H9 (cell line): Measurements from ENCODE around the gene R3HDM4. TPM values are rescaled to one million over a fixed set of nuclear protein-coding genes. Genes with fewer than 3 reads are reported as not detected.

ENCODE experiments used
- DNase-seq: peaks from one replicate; pipeline ENCODE4 v3.0.0-alpha.2; 2017
- H2AFZ ChIP-seq: one replicate; pipeline ENCODE4 v1.6.1; 2013; ENCODE audit warnings: mild to moderate bottlenecking, low read length, control low read depth, moderate library complexity
- H2AK5ac ChIP-seq: 2 replicates; pipeline ENCODE4 v1.6.1; 2013; ENCODE audit warnings: low read length, control low read depth, mixed read lengths; ENCODE audit not compliant: insufficient read length
- H2BK120ac ChIP-seq: one replicate; pipeline ENCODE4 v1.6.1; 2013; ENCODE audit warnings: low read depth, mild to moderate bottlenecking, low read length, control low read depth, inconsistent platforms; ENCODE audit not compliant: poor library complexity, severe bottlenecking
- H2BK12ac ChIP-seq: 2 replicates; pipeline ENCODE4 v1.6.1; 2013; ENCODE audit warnings: low read length, control low read depth, mixed read lengths, low read depth; ENCODE audit not compliant: insufficient read length
- H2BK15ac ChIP-seq: 2 replicates; pipeline ENCODE4 v1.6.1; 2013; ENCODE audit warnings: low read depth, low read length, control low read depth
- H2BK20ac ChIP-seq: one replicate; pipeline ENCODE4 v1.6.1; 2013; ENCODE audit warnings: low read depth, mild to moderate bottlenecking, low read length, control low read depth, inconsistent platforms; ENCODE audit not compliant: poor library complexity, severe bottlenecking
- H2BK5ac ChIP-seq: 2 replicates; pipeline ENCODE4 v1.6.1; 2013; ENCODE audit warnings: low read length, control low read depth, mixed read lengths; ENCODE audit not compliant: insufficient read length
- H3K14ac ChIP-seq: 2 replicates; pipeline ENCODE4 v1.6.1; 2013; ENCODE audit warnings: low read length, control low read depth; ENCODE audit not compliant: insufficient read depth
- H3K18ac ChIP-seq: 2 replicates; pipeline ENCODE4 v1.6.1; 2013; ENCODE audit warnings: low read depth, mild to moderate bottlenecking, mixed read lengths, low read length, control low read depth; ENCODE audit not compliant: insufficient read length
- H3K23ac ChIP-seq: 2 replicates; pipeline ENCODE4 v1.6.1; 2013; ENCODE audit warnings: low read length, control low read depth, mixed read lengths, low read depth; ENCODE audit not compliant: insufficient read length
- H3K23me2 ChIP-seq: 2 replicates; pipeline ENCODE4 v1.6.1; 2013; ENCODE audit warnings: low read depth, mild to moderate bottlenecking, mixed read lengths, low read length, control low read depth; ENCODE audit not compliant: insufficient read length, poor library complexity, severe bottlenecking
- H3K27ac ChIP-seq: 2 replicates; pipeline ENCODE4 v1.5.1; 2013; ENCODE audit warnings: low read length, control low read depth, mixed read lengths, low read depth; ENCODE audit not compliant: insufficient read length
- H3K27me3 ChIP-seq: 2 replicates; pipeline ENCODE4 v1.6.1; 2013; ENCODE audit warnings: low read length, control low read depth, inconsistent platforms; ENCODE audit not compliant: insufficient read depth
- H3K4ac ChIP-seq: 2 replicates; pipeline ENCODE4 v1.6.1; 2013; ENCODE audit warnings: low read depth, mild to moderate bottlenecking, control low read depth, inconsistent platforms, low read length, moderate library complexity
- H3K4me1 ChIP-seq: 2 replicates; pipeline ENCODE4 v1.6.1; 2013; ENCODE audit warnings: low read length, control low read depth, inconsistent platforms; ENCODE audit not compliant: insufficient read depth
- H3K4me2 ChIP-seq: 2 replicates; pipeline ENCODE4 v1.6.1; 2013; ENCODE audit warnings: low read length, control low read depth, mixed read lengths; ENCODE audit not compliant: insufficient read length, insufficient read depth
- H3K56ac ChIP-seq: 2 replicates; pipeline ENCODE4 v1.6.1; 2013; ENCODE audit warnings: low read depth, mild to moderate bottlenecking, mixed read lengths, low read length, control low read depth; ENCODE audit not compliant: insufficient read length
- H3K79me1 ChIP-seq: 2 replicates; pipeline ENCODE4 v1.6.1; 2013; ENCODE audit warnings: low read depth, mild to moderate bottlenecking, moderate library complexity, low read length, control low read depth, inconsistent platforms; ENCODE audit not compliant: insufficient read depth, poor library complexity, severe bottlenecking
- H3K79me2 ChIP-seq: 2 replicates; pipeline ENCODE4 v1.6.1; 2013; ENCODE audit warnings: low read length, control low read depth, inconsistent platforms; ENCODE audit not compliant: insufficient read depth
- H3K9ac ChIP-seq: 2 replicates; pipeline ENCODE4 v1.6.1; 2013; ENCODE audit warnings: low read length, control low read depth, mixed read lengths; ENCODE audit not compliant: insufficient read length; ENCODE audit errors: extremely low read depth
- H3K9me3 ChIP-seq: one replicate; pipeline ENCODE4 v1.6.1; 2013; ENCODE audit warnings: low read depth, low read length, inconsistent platforms; ENCODE audit not compliant: control insufficient read depth
- H3T11ph ChIP-seq: one replicate; pipeline ENCODE4 v1.6.1; 2013; ENCODE audit warnings: mild to moderate bottlenecking, low read length, control low read depth, inconsistent platforms
- H4K20me1 ChIP-seq: one replicate; pipeline ENCODE4 v1.6.1; 2013; ENCODE audit not compliant: control insufficient read depth, insufficient read length, insufficient read depth
- H4K5ac ChIP-seq: 2 replicates; pipeline ENCODE4 v1.6.1; 2013; ENCODE audit warnings: low read depth, mild to moderate bottlenecking, mixed read lengths, low read length, control low read depth; ENCODE audit not compliant: insufficient read length
- H4K8ac ChIP-seq: replicated peaks from 2 replicates; pipeline ENCODE4 v1.6.1; 2013; ENCODE audit warnings: low read length, control low read depth, mixed read lengths, low read depth; ENCODE audit not compliant: insufficient read length
- H4K91ac ChIP-seq: 2 replicates; pipeline ENCODE4 v1.6.1; 2013; ENCODE audit warnings: low read depth, mild to moderate bottlenecking, moderate library complexity, mixed read lengths, low read length, control low read depth; ENCODE audit not compliant: insufficient read length
- H3K27ac Mint-ChIP-seq, 3 experiments: 2 replicates in 2 of 3; 3 replicates in 1 of 3; pipeline ENCODE4 v1.8.0; 2020 to 2021; ENCODE audit warnings: mixed read lengths in 3 of 3, mild to moderate bottlenecking in 1 of 3, moderate library complexity in 1 of 3
- H3K27me3 Mint-ChIP-seq: 2 replicates; pipeline ENCODE4 v1.8.0; 2021; ENCODE audit warnings: low read depth, mild to moderate bottlenecking, moderate library complexity, mixed read lengths
- H3K36me3 Mint-ChIP-seq, 3 experiments: 2 replicates in 2 of 3; 3 replicates in 1 of 3; pipeline ENCODE4 v1.8.0; 2020 to 2021; ENCODE audit warnings: low read depth in 3 of 3, mixed read lengths in 3 of 3; ENCODE audit not compliant: insufficient read depth in 1 of 3
- H3K4me1 Mint-ChIP-seq, 2 experiments: 2 replicates each; pipeline ENCODE4 v1.8.0; 2020; ENCODE audit warnings: mixed read lengths in 2 of 2
- H3K4me3 Mint-ChIP-seq, 2 experiments: 2 replicates in 1 of 2; 3 replicates in 1 of 2; pipeline ENCODE4 v1.8.0; 2020 to 2021; ENCODE audit warnings: mild to moderate bottlenecking in 2 of 2, mixed read lengths in 2 of 2, moderate library complexity in 1 of 2
- H3K9me3 Mint-ChIP-seq, 2 experiments: 2 replicates in 1 of 2; 3 replicates in 1 of 2; pipeline ENCODE4 v1.8.0; 2020; ENCODE audit warnings: mild to moderate bottlenecking in 2 of 2, mixed read lengths in 2 of 2, moderate library complexity in 1 of 2
- WGBS: extraction: QIAGEN DNeasy Blood & Tissue Kit; methylation state at CpG from one replicate; pipeline ENCODE4 v1.1.7; 2013; ENCODE audit warnings: missing lambda C conversion rate, low lambda C conversion rate, mixed read lengths; ENCODE audit not compliant: insufficient read length; ENCODE audit errors: extremely low coverage; 5-methylcytosine and 5-hydroxymethylcytosine counted together
- total RNA-seq: library from RNA; stranded (reverse); gene quantifications from 2 replicates; pipeline ENCODE4 v1.2.1, GENCODE V29; 2021
- TF ChIP-seq, protein P1 (sequence below): fragments of 200-600 bp; sonication (generic); conservative IDR thresholded peaks from 3 replicates; pipeline ENCODE4 v1.8.0; 2021; ENCODE audit warnings: antibody characterized with exemption, mild to moderate bottlenecking

R3HDM4 gene
- total RNA-seq, 1 experiment from 2014 or later: 66.4 TPM

GRCh38 chr19:945401-946252 is 32.6 kb upstream of the R3HDM4 start:
- no peaks in the 10 kb centered on the region for H3K4me1 ChIP-seq
- H4K91ac ChIP-seq: no peak overlapping the region
- no peaks in the 10 kb centered on the region; the same call in 1 of the 2 replicates for H3K27me3 Mint-ChIP-seq
- no peak overlapping the region; the same call in 1 of the 2 replicates for H2BK15ac ChIP-seq
- H3K27ac ChIP-seq: no peak overlapping the region
- H3K14ac ChIP-seq: no peak overlapping the region
- H3K4ac ChIP-seq: no peak overlapping the region
- no peak overlapping the region for H3K56ac ChIP-seq
- no peaks in the 10 kb centered on the region for H3K79me1 ChIP-seq
- TF ChIP-seq, protein P1, sequence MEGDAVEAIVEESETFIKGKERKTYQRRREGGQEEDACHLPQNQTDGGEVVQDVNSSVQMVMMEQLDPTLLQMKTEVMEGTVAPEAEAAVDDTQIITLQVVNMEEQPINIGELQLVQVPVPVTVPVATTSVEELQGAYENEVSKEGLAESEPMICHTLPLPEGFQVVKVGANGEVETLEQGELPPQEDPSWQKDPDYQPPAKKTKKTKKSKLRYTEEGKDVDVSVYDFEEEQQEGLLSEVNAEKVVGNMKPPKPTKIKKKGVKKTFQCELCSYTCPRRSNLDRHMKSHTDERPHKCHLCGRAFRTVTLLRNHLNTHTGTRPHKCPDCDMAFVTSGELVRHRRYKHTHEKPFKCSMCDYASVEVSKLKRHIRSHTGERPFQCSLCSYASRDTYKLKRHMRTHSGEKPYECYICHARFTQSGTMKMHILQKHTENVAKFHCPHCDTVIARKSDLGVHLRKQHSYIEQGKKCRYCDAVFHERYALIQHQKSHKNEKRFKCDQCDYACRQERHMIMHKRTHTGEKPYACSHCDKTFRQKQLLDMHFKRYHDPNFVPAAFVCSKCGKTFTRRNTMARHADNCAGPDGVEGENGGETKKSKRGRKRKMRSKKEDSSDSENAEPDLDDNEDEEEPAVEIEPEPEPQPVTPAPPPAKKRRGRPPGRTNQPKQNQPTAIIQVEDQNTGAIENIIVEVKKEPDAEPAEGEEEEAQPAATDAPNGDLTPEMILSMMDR: no peak
- no peak overlapping the region for H2BK5ac ChIP-seq
- no peak overlapping the region for H3K9ac ChIP-seq
- peaks cover 10 to 27% (median 25%) of the 10 kb centered on the region in 3 experiments; a peak in 6 of 7 replicates for H3K36me3 Mint-ChIP-seq
- no peak overlapping the region for H3T11ph ChIP-seq
- H3K4me3 Mint-ChIP-seq: no peak overlapping the region
- H3K27me3 ChIP-seq: no peaks in the 10 kb centered on the region
- H3K79me2 ChIP-seq: no peaks in the 10 kb centered on the region
- H3K9me3 Mint-ChIP-seq: no peaks in the 10 kb centered on the region
- H3K27ac Mint-ChIP-seq: no peak overlapping the region
- no peak overlapping the region for H2AK5ac ChIP-seq
- no peak overlapping the region for H3K23ac ChIP-seq
- H4K8ac ChIP-seq: no peak overlapping the region
- H3K23me2 ChIP-seq: no peaks in the 10 kb centered on the region
- no peak overlapping the region for H2BK120ac ChIP-seq
- no peak overlapping the region for H2AFZ ChIP-seq
- no peak overlapping the region for H2BK20ac ChIP-seq
- H4K5ac ChIP-seq: no peak overlapping the region
- no peak overlapping the region for H3K18ac ChIP-seq
- no peaks in the 10 kb centered on the region for H3K4me1 Mint-ChIP-seq
- H3K4me2 ChIP-seq: no peak overlapping the region
- no CpG with 5 or more reads among the region's 37 CpGs for WGBS
- H3K9me3 ChIP-seq: no peaks in the 10 kb centered on the region
- no peak for DNase-seq
- no peak overlapping the region for H2BK12ac ChIP-seq
- H4K20me1 ChIP-seq: peaks cover 12% of the 10 kb centered on the region
